OCI-LY1 (cell line): ENCODE results near the gene PDE5A.

Experiments
- H2AFZ ChIP-seq: fragments of 200-600 bp; sonication (generic), shearing (Covaris generic); 2 replicates; pipeline ENCODE4 v1.6.0; 2014; ENCODE audit warnings: antibody characterized with exemption, mild to moderate bottlenecking, low read length
- H3F3A ChIP-seq: fragments of 200-600 bp; sonication (generic), shearing (Covaris generic); 2 replicates; pipeline ENCODE4 v1.6.0; 2014; ENCODE audit warnings: mild to moderate bottlenecking, antibody characterized with exemption, low read length, moderate library complexity; ENCODE audit not compliant: insufficient read depth
- H3K27ac ChIP-seq: fragments of 200-600 bp; sonication (generic); 2 replicates; pipeline ENCODE4 v1.5.1; 2014; ENCODE audit warnings: low read length, mixed run types, mild to moderate bottlenecking, low read depth; ENCODE audit not compliant: poor library complexity, severe bottlenecking
- H3K27me3 ChIP-seq: fragments of 200-600 bp; sonication (generic); 2 replicates; pipeline ENCODE4 v1.6.0; 2014; ENCODE audit warnings: antibody characterized with exemption, mild to moderate bottlenecking, low read length, moderate library complexity; ENCODE audit not compliant: insufficient read depth
- H3K36me3 ChIP-seq: fragments of 200-600 bp; sonication (generic); 2 replicates; pipeline ENCODE4 v1.6.1; 2014; ENCODE audit warnings: mild to moderate bottlenecking, antibody characterized with exemption, low read length, moderate library complexity, mixed read lengths; ENCODE audit not compliant: insufficient read depth
- H3K4me1 ChIP-seq: fragments of 200-600 bp; sonication (generic); 2 replicates; pipeline ENCODE4 v1.5.1; 2014; ENCODE audit warnings: mild to moderate bottlenecking, low read length, moderate library complexity; ENCODE audit not compliant: insufficient read depth, severe bottlenecking
- H3K4me2 ChIP-seq: fragments of 200-600 bp; sonication (generic), shearing (Covaris generic); 2 replicates; pipeline ENCODE4 v1.6.1; 2014; ENCODE audit warnings: low read length
- H3K4me3 ChIP-seq: fragments of 200-600 bp; sonication (generic); 2 replicates; pipeline ENCODE4 v1.5.1; 2014; ENCODE audit warnings: low read length, low read depth, mild to moderate bottlenecking, mixed read lengths; ENCODE audit not compliant: poor library complexity, severe bottlenecking
- H3K79me2 ChIP-seq: fragments of 200-600 bp; shearing (Covaris generic); 2 replicates; pipeline ENCODE4 v1.6.1; 2016; ENCODE audit warnings: mixed run types, low read length, mixed read lengths; ENCODE audit not compliant: insufficient read depth
- H3K9ac ChIP-seq: fragments of 200-600 bp; sonication (generic), shearing (Covaris generic); 2 replicates; pipeline ENCODE4 v1.6.1; 2014; ENCODE audit warnings: mild to moderate bottlenecking, low read length, mixed read lengths
- H3K9me2 ChIP-seq: fragments of 200-600 bp; sonication (generic), shearing (Covaris generic); 2 replicates; pipeline ENCODE4 v1.6.1; 2014; ENCODE audit warnings: low read depth, mild to moderate bottlenecking, low read length, mixed read lengths
- H3K9me3 ChIP-seq: fragments of 200-600 bp; shearing (Covaris generic); 2 replicates; pipeline ENCODE4 v1.6.1; 2014; ENCODE audit warnings: low read length, mixed read lengths
- H4K20me1 ChIP-seq: fragments of 200-600 bp; sonication (generic), shearing (Covaris generic); 2 replicates; pipeline ENCODE4 v1.6.0; 2016; ENCODE audit warnings: mild to moderate bottlenecking, low read length; ENCODE audit not compliant: insufficient read depth
- EZH2 ChIP-seq: fragments of 200-600 bp; sonication (generic), shearing (Covaris generic); IDR thresholded peaks from 2 replicates; pipeline ENCODE4 v1.8.0; 2017; ENCODE audit warnings: borderline replicate concordance, mixed run types, mild to moderate bottlenecking, antibody characterized with exemption, low read length, moderate library complexity, mixed read lengths
- TF ChIP-seq, protein P1 (sequence below): fragments of 200-600 bp; sonication (generic), shearing (Covaris generic); IDR thresholded peaks from 2 replicates; pipeline ENCODE4 v1.5.1; 2017; ENCODE audit warnings: mild to moderate bottlenecking, antibody characterized with exemption, low read length, moderate library complexity, mixed read lengths

Gene PDE5A

DNA sequence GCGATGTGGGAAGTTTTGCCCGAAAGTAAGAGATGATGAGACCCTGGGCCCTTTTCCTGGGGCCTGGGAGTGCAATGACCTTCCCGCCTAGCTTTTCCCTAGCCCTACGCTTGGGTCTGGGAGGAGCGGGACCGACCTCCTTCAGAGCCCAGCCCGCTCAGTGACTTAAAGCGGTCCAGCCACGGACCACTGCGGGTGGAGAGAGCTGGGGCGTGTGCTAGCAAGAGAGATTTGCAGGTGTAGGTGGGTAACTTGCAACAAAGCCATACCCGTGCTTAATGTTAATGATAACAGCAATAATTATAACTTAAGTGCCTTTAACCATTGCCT, 503 bp upstream of the PDE5A start:
- no peak overlapping the region for H3K27ac ChIP-seq
- peak overlapping the region; percentile 54; the same call in 1 of the 2 replicates for H3K9ac ChIP-seq
- H2AFZ ChIP-seq = peak overlapping the region; percentile 86
- peaks cover 26% of the 10 kb centered on the region for H3K4me1 ChIP-seq
- H4K20me1 ChIP-seq = no peaks in the 10 kb centered on the region
- peak overlapping the region; percentile 94 for H3K4me2 ChIP-seq
- no peaks in the 10 kb centered on the region for H3F3A ChIP-seq
- no peaks in the 10 kb centered on the region for H3K36me3 ChIP-seq
- H3K27me3 ChIP-seq = no peaks in the 10 kb centered on the region
- no peaks in the 10 kb centered on the region for H3K79me2 ChIP-seq
- H3K9me2 ChIP-seq = no peaks in the 10 kb centered on the region
- no peaks in the 10 kb centered on the region for H3K9me3 ChIP-seq
- H3K4me3 ChIP-seq = peak overlapping the region; percentile 61
- TF ChIP-seq EZH2 = no peak
- TF ChIP-seq, protein P1, sequence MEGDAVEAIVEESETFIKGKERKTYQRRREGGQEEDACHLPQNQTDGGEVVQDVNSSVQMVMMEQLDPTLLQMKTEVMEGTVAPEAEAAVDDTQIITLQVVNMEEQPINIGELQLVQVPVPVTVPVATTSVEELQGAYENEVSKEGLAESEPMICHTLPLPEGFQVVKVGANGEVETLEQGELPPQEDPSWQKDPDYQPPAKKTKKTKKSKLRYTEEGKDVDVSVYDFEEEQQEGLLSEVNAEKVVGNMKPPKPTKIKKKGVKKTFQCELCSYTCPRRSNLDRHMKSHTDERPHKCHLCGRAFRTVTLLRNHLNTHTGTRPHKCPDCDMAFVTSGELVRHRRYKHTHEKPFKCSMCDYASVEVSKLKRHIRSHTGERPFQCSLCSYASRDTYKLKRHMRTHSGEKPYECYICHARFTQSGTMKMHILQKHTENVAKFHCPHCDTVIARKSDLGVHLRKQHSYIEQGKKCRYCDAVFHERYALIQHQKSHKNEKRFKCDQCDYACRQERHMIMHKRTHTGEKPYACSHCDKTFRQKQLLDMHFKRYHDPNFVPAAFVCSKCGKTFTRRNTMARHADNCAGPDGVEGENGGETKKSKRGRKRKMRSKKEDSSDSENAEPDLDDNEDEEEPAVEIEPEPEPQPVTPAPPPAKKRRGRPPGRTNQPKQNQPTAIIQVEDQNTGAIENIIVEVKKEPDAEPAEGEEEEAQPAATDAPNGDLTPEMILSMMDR = no peak

- Histone ChIP-seq H2AFZ (no peak overlapping the region), H3K4me1 (peaks cover 26% of the 10 kb centered on the region), H3K4me2 (peak overlapping the region; percentile 94), H3K4me3 (peak overlapping the region; percentile 61), H3K27me3 (no peaks in the 10 kb centered on the region), H3K27ac (no peak overlapping the region), H3K9me3 (no peaks in the 10 kb centered on the region), H3F3A (no peaks in the 10 kb centered on the region), H3K79me2 (no peaks in the 10 kb centered on the region), H3K9ac (no peak overlapping the region; the same call in 1 of the 2 replicates), H3K9me2 (no peaks in the 10 kb centered on the region), H4K20me1 (no peaks in the 10 kb centered on the region), H3K36me3 (no peaks in the 10 kb centered on the region)
- TF ChIP-seq EZH2 = no peak
- TF ChIP-seq, protein P1 = peak; percentile 28
Measured at GRCh38 chr4:119627267-119628255, 1.0 kb downstream of the PDE5A start.

DNA sequence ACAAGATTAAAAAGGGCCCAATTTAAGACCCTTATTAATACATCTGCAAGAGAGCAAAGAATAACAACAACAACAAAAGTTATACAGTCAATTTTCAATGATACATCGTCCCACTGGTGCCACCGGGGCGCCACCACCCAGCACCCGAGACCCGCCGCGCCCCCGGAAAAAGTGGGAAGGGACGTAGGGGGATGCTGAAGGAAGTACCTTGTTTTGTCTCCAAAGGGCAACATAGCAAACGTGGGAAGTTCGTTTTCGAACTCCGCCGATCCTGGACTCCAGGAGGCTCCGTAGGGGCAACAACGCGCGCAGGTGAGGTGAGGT, 1.7 kb downstream of the PDE5A start:
- H3F3A ChIP-seq = no peaks in the 10 kb centered on the region
- no peak overlapping the region for H3K9ac ChIP-seq
- H3K4me1 ChIP-seq = peaks cover 26% of the 10 kb centered on the region
- peak overlapping the region; percentile 94 for H3K4me2 ChIP-seq
- H4K20me1 ChIP-seq = no peaks in the 10 kb centered on the region
- H3K4me3 ChIP-seq = peak overlapping the region; percentile 61
- H2AFZ ChIP-seq = no peak overlapping the region; the same call in 1 of the 2 replicates
- TF ChIP-seq, protein P1 = no peak
- no peak for TF ChIP-seq EZH2
- no peaks in the 10 kb centered on the region for H3K27me3 ChIP-seq
- no peak overlapping the region for H3K27ac ChIP-seq
- no peaks in the 10 kb centered on the region for H3K79me2 ChIP-seq
- H3K9me3 ChIP-seq = no peaks in the 10 kb centered on the region
- no peaks in the 10 kb centered on the region for H3K9me2 ChIP-seq
- H3K36me3 ChIP-seq = no peaks in the 10 kb centered on the region
